Measurements from ENCODE around the gene SMCO3. TPM values are rescaled to one million over a fixed set of nuclear protein-coding genes. Genes with fewer than 3 reads are reported as not detected.
A peak's percentile ranks its signal among the peaks of the same experiment; 100 is the strongest.
"Not testable (repeated sequence)": the region's sequence is repeated elsewhere in the genome, so short reads cannot be mapped to it uniquely, and the experiment has no call there.

Gene SMCO3
- total RNA-seq, 6 donors from 2014 or later, result 0.33 to 3.1 (median 1.1) TPM

GRCh38 chr12:14765398-14765797 is 48.6 kb downstream of the SMCO3 start:
- ATAC-seq (ENCODE audit: low FRiP score in 2 of 2) (no peak), DNase-seq (no peak)
- no peak overlapping the region for H3K4me3 ChIP-seq
- peaks cover 0 to 3% (median 0%) of the 10 kb centered on the region in 4 donors for H3K9me3 ChIP-seq
- H3K36me3 ChIP-seq, result peaks cover 0 to 4% (median 1%) of the 10 kb centered on the region in 4 donors
- 95 to 100% methylated on average over 2 of the region's 2 CpGs for WGBS, 2 donors
- no peak overlapping the region for H3K27ac ChIP-seq
- peaks cover 0 to 16% (median 12%) of the 10 kb centered on the region in 4 donors for H3K4me1 ChIP-seq
- no peak for TF ChIP-seq POLR2AphosphoS5 (IDR thresholded peaks at IDR 0.05)
- TF ChIP-seq POLR2A (IDR thresholded peaks at IDR 0.05), result no peak
- TF ChIP-seq CTCF (IDR thresholded peaks at IDR 0.05), result no peak
- TF ChIP-seq EP300 (IDR thresholded peaks at IDR 0.05), result no peak
- H3K27me3 ChIP-seq, result no peaks in the 10 kb centered on the region

- H3K36me3 ChIP-seq; H3K27me3 ChIP-seq; DNase-seq; H3K27ac ChIP-seq; H3K4me1 ChIP-seq; H3K4me3 ChIP-seq; H3K9me3 ChIP-seq; ATAC-seq (ENCODE audit: low FRiP score in 2 of 2): not testable (repeated sequence)
- WGBS, 2 donors, result 66 to 81% methylated on average over 6 of the region's 6 CpGs
Measured at GRCh38 chr12:14759711-14760280, 54.2 kb downstream of the SMCO3 start.

- Histone ChIP-seq H3K36me3 (no peaks in the 10 kb centered on the region), H3K27ac (no peak overlapping the region), H3K4me3 (no peak overlapping the region), H3K27me3 (no peaks in the 10 kb centered on the region), H3K4me1 (no peaks in the 10 kb centered on the region), H3K9me3 (no peaks in the 10 kb centered on the region)
- 60 to 63% methylated on average over 17 of the region's 17 CpGs for WGBS, 2 donors
- TF ChIP-seq POLR2AphosphoS5 (IDR thresholded peaks at IDR 0.05) (no peak), CTCF (IDR thresholded peaks at IDR 0.05) (peak in 3 of 6 experiments; percentile 20 to 32 (median 21)), POLR2A (IDR thresholded peaks at IDR 0.05) (no peak), EP300 (IDR thresholded peaks at IDR 0.05) (no peak)
- DNase-seq, result peak in 1 of 2 donors; percentile 24
- no peak for ATAC-seq (ENCODE audit: low FRiP score in 2 of 2)
Measured at GRCh38 chr12:14756334-14757143, 57.4 kb downstream of the SMCO3 start.

Other genes starting within 250 kb of the SMCO3 start
- gene PLBD1, start 246.3 kb downstream of the SMCO3 start, total RNA-seq, result 10 to 100 TPM; 17.8 to 69.2 (median 36.5) TPM
- gene GUCY2C, start 117.6 kb downstream of the SMCO3 start, total RNA-seq, result 1 to 10 TPM in 1 of 6 donors, not detected in 5; 1.0 TPM
- 10 to 100 TPM; 18.2 to 45.0 (median 25.3) TPM for gene WBP11, start 10.7 kb downstream of the SMCO3 start, total RNA-seq
- gene C12orf60, start 10.5 kb downstream of the SMCO3 start, total RNA-seq, result 1 to 10 TPM in 2 of 6 donors, under 1 TPM in 3, not detected in 1; 0.33 to 3.4 (median 0.94) TPM
- 1 to 10 TPM in 4 of 6 donors, under 1 TPM in 2; 0.55 to 5.8 (median 2.1) TPM for gene ART4, start 29.3 kb upstream of the SMCO3 start, total RNA-seq
- gene MGP, start 71.7 kb upstream of the SMCO3 start, total RNA-seq, result 100 to 1,000 TPM in 5 of 6 donors, 10 to 100 TPM in 1; 47.1 to 660 (median 286) TPM
- gene ERP27, start 124.4 kb upstream of the SMCO3 start, total RNA-seq, result 10 to 100 TPM in 1 of 6 donors, 1 to 10 TPM in 4, not detected in 1; 1.2 to 25.0 (median 9.3) TPM
- 100 to 1,000 TPM; 169 to 307 (median 211) TPM for gene ARHGDIB, start 147.4 kb upstream of the SMCO3 start, total RNA-seq
- not detected for gene PDE6H, start 158.9 kb upstream of the SMCO3 start, total RNA-seq

Data from upper lobe of left lung (tissue), 6 donors.